K562 (cell line): ENCODE results near the gene ATP8B4. TPM values are rescaled to one million over a fixed set of nuclear protein-coding genes. Genes with fewer than 3 reads are reported as not detected.

Source experiments
- ATAC-seq: fragments of 200-7000 bp; cut with Tn5 transposase; 3 replicates; pipeline ENCODE4 v1.9.1; 2020; ENCODE audit warnings: moderate library complexity
- BruUV-seq: library from RNA; stranded (reverse); fragments of 400-500 nt; replicated peaks from 2 replicates; lab custom pipeline; 2021; lab: Mats Ljungman, UMichigan
- CTCF ChIA-PET: fragments of 300-600 bp; formaldehyde crosslinking; extraction: SDS; loops from one replicate; lab custom pipeline; 2021; ENCODE audit warnings: low intra/inter-chr PET ratio; lab: Yijun Ruan, JAX
- POLR2A ChIA-PET: fragments of 300-600, 350-650 bp; sonication (Branson Sonifier 250); formaldehyde crosslinking; extraction: SDS; loops from one replicate; lab custom pipeline; 2021; ENCODE audit warnings: antibody characterized with exemption, inconsistent platforms; lab: Yijun Ruan, JAX
- DNase-seq, 4 experiments: peaks; one replicate each; pipeline versions ENCODE4 v3.0.0 to v3.0.0-alpha.2; 2011 to 2018; ENCODE audit warnings: low spot score in 3 of 4, mixed read lengths in 3 of 4; ENCODE audit errors: extremely low read depth in 1 of 4
- FAIRE-seq: peaks from 2 replicates; lab custom pipeline; 2011; peaks lifted over from hg19 to GRCh38; lab: Jason Lieb, UNC
- H2AFZ ChIP-seq: 2 replicates; pipeline ENCODE4 v1.6.0; 2011; ENCODE audit warnings: low read depth, low read length, control low read depth, inconsistent platforms
- H3K27ac ChIP-seq: fragments of 200-600 bp; 3 replicates; pipeline ENCODE4 v1.8.0; 2011; ENCODE audit warnings: low read depth, mild to moderate bottlenecking, control low read depth, inconsistent platforms, low read length, moderate library complexity, mixed read lengths; ENCODE audit errors: extremely low read depth
- H3K27me3 ChIP-seq, 2 experiments: fragments of 300-600 bp in 1 of 2; 2 replicates in 1 of 2; 3 replicates in 1 of 2; pipeline versions ENCODE4 v1.6.0 to v1.8.0; 2011; ENCODE audit warnings: inconsistent platforms in 2 of 2, low read length in 2 of 2, mild to moderate bottlenecking in 1 of 2, mixed read lengths in 1 of 2, moderate library complexity in 1 of 2; ENCODE audit not compliant: control insufficient read depth in 2 of 2, insufficient read depth in 2 of 2
- H3K36me3 ChIP-seq: fragments of 300-600 bp; 3 replicates; pipeline ENCODE4 v1.8.0; 2011; ENCODE audit warnings: mild to moderate bottlenecking, low read length, inconsistent platforms; ENCODE audit not compliant: control insufficient read depth, insufficient read depth
- H3K4me1 ChIP-seq, 2 experiments: fragments of 200-600 bp in 1 of 2; replicated peaks in 1 of 2; 2 replicates in 1 of 2; 3 replicates in 1 of 2; pipeline versions ENCODE4 v1.5.1 to v1.8.0; 2011; ENCODE audit warnings: inconsistent platforms in 2 of 2, low read length in 2 of 2, mild to moderate bottlenecking in 1 of 2, mixed read lengths in 1 of 2, moderate library complexity in 1 of 2; ENCODE audit not compliant: control insufficient read depth in 2 of 2, insufficient read depth in 2 of 2
- H3K4me2 ChIP-seq: 2 replicates; pipeline ENCODE4 v1.6.1; 2011; ENCODE audit warnings: low read length, control low read depth, inconsistent platforms, mixed read lengths; ENCODE audit not compliant: insufficient read depth
- H3K4me3 ChIP-seq: fragments of 200-600 bp; sonication (generic), shearing (Covaris generic); 2 replicates; pipeline ENCODE4 v1.5.1; 2016; ENCODE audit warnings: control low read depth, inconsistent platforms
- H3K79me2 ChIP-seq: fragments of 200-600 bp; 3 replicates; pipeline ENCODE4 v1.8.0; 2011; ENCODE audit warnings: low read length, inconsistent platforms; ENCODE audit not compliant: control insufficient read depth, insufficient read depth
- H3K9ac ChIP-seq, 2 experiments: 2 replicates each; pipeline versions ENCODE4 v1.6.0 to v1.6.1; 2011; ENCODE audit warnings: low read depth in 2 of 2, low read length in 2 of 2, control low read depth in 1 of 2, inconsistent platforms in 1 of 2, mild to moderate bottlenecking in 1 of 2, mixed read lengths in 1 of 2; ENCODE audit not compliant: insufficient read depth in 1 of 2
- H3K9me1 ChIP-seq: one replicate; pipeline ENCODE4 v1.6.0; 2011; ENCODE audit warnings: inconsistent platforms, mild to moderate bottlenecking, low read length, moderate library complexity; ENCODE audit not compliant: control insufficient read depth, insufficient read depth
- H3K9me3 ChIP-seq: replicated peaks from 2 replicates; pipeline ENCODE4 v1.5.1; 2011; ENCODE audit warnings: low read depth, low read length, inconsistent platforms; ENCODE audit not compliant: control insufficient read depth, insufficient read depth
- H4K20me1 ChIP-seq: replicated peaks from 2 replicates; pipeline ENCODE4 v1.6.1; 2011; ENCODE audit warnings: low read length, inconsistent platforms, mixed read lengths; ENCODE audit not compliant: control insufficient read depth, insufficient read depth
- CBX3 ChIP-seq, 2 experiments: IDR thresholded peaks; 1 replicate in 1 of 2; 2 replicates in 1 of 2; pipeline ENCODE4 v1.6.1; 2012; ENCODE audit warnings: inconsistent platforms in 2 of 2, low read length in 2 of 2, borderline replicate concordance in 1 of 2, control low read depth in 1 of 2
- CTBP1 ChIP-seq: fragments of 450-650 bp; IDR thresholded peaks from 2 replicates; pipeline ENCODE4 v1.6.1; 2016; ENCODE audit warnings: borderline replicate concordance
- GABPB1 ChIP-seq: sonication (generic); formaldehyde crosslinking; IDR thresholded peaks from 2 replicates; pipeline ENCODE4 v1.8.0; 2022; ENCODE audit warnings: mild to moderate bottlenecking, missing genetic modification reagents
- GMEB1 ChIP-seq: fragments of 250-450 bp; sonication (Bioruptor Pico); IDR thresholded peaks from 2 replicates; pipeline ENCODE4 v1.4.0; 2020; ENCODE audit warnings: mild to moderate bottlenecking
- GTF2B ChIP-seq: IDR thresholded peaks from 2 replicates; pipeline ENCODE4 v1.6.1; 2011; ENCODE audit not compliant: insufficient read length; ENCODE audit errors: extremely low read depth
- HMGN3 ChIP-seq: IDR thresholded peaks from 2 replicates; pipeline ENCODE4 v1.6.1; 2011; ENCODE audit warnings: borderline replicate concordance, low read depth, mild to moderate bottlenecking, mixed read lengths, low read length; ENCODE audit not compliant: insufficient read length; ENCODE audit errors: extremely low read depth
- RBM17 ChIP-seq: fragments of 200-400 bp; formaldehyde crosslinking; IDR thresholded peaks from 2 replicates; pipeline ENCODE4 v1.6.1; 2017; ENCODE audit warnings: low read depth, mild to moderate bottlenecking, low read length, borderline replicate concordance
- STAT5B ChIP-seq: fragments of 250-450 bp; sonication (Bioruptor Pico); IDR thresholded peaks from 2 replicates; pipeline ENCODE4 v1.8.0; 2021; ENCODE audit warnings: mild to moderate bottlenecking, inconsistent platforms
- TARDBP ChIP-seq: fragments of 450-650 bp; IDR thresholded peaks from 2 replicates; pipeline ENCODE4 v1.6.1; 2016
- ZC3H8 ChIP-seq: fragments of 450-650 bp; IDR thresholded peaks from 2 replicates; pipeline ENCODE4 v1.6.1; 2017
- ZNF518B ChIP-seq: fragments of 250-450 bp; sonication (Bioruptor Pico); IDR thresholded peaks from 2 replicates; pipeline ENCODE4 v1.5.0; 2021; ENCODE audit warnings: mild to moderate bottlenecking, moderate library complexity
- WGBS: fragments of 100-300 bp; shearing (Covaris generic); methylation state at CpG from one replicate; pipeline ENCODE4 v1.1.6; 2016; ENCODE audit warnings: low coverage, mixed read lengths; ENCODE audit not compliant: insufficient coverage; ENCODE audit errors: missing lambda C conversion rate; 5-methylcytosine and 5-hydroxymethylcytosine counted together
- in situ Hi-C: fragments of 300-500 bp; cut with MboI; formaldehyde crosslinking; loops from 4 replicates; pipeline ENCODE4 v1.15.0; 2018; ENCODE audit warnings: inconsistent platforms, mixed read lengths
- intact Hi-C: fragments of 100-400 bp; cut with micrococcal nuclease; formaldehyde crosslinking; loops from 2 replicates; pipeline ENCODE4 v1.14.2; 2022
- polyA plus RNA-seq, 8 experiments: library from polyadenylated mRNA; depleted of rRNA in 4 of 8; stranded (reverse) in 5 of 8; unstranded in 3 of 8; fragments of >200 nt; fragmentation: Nextera tagmentation in 2 of 8; fragmentation: Illumina TruSeq in 1 of 8; extraction: Ambion mirVana in 2 of 8; extraction: Trizol in 1 of 8; gene quantifications; 2 replicates each; pipeline versions ENCODE4 v1.2.1 to v1.2.3, GENCODE V29; 2011 to 2014; ENCODE audit warnings: inconsistent platforms in 1 of 8, missing spikeins in 1 of 8
- total RNA-seq, 7 experiments: library from RNA; depleted of rRNA in 6 of 7; stranded (reverse); fragments of >200 nt in 6 of 7; fragmentation: Illumina TruSeq in 2 of 7; extraction: Trizol in 2 of 7; gene quantifications; 2 replicates each; pipeline versions ENCODE4 v1.2.1 to v1.2.3, GENCODE V29; 2011 to 2021; ENCODE audit warnings: low replicate concordance in 1 of 7
- TF ChIP-seq, protein P1 (sequence below): IDR thresholded peaks from 2 replicates; pipeline ENCODE4 v1.6.1; 2012; ENCODE audit warnings: low read depth, low read length, improper control_type of control experiment, borderline replicate concordance
- TF ChIP-seq, protein P2 (sequence below): fragments of 250-450 bp; sonication (Bioruptor Pico); IDR thresholded peaks from 2 replicates; pipeline ENCODE4 v1.5.0; 2021; ENCODE audit warnings: mild to moderate bottlenecking, borderline replicate concordance

Gene ATP8B4
- total and polyA plus RNA-seq, 9 of the 15 experiments (the other 6 are each of a cell fraction or from before 2014, with no cell fraction given) = 0.14 to 2.5 (median 0.44) TPM

GRCh38 chr15:49923671-49924070, 195.4 kb downstream of the ATP8B4 start:
- WGBS = 3% methylated on average over 2 of the region's 2 CpGs
- no peak for DNase-seq
- in situ Hi-C loops = no loop called here
- FAIRE-seq = no peak
- intact Hi-C loops = no loop called here
- no peak overlapping the region for H3K27ac ChIP-seq
- no peak overlapping the region for H3K4me2 ChIP-seq
- no peak for ATAC-seq
- H4K20me1 ChIP-seq = no peaks in the 10 kb centered on the region
- H3K36me3 ChIP-seq = no peaks in the 10 kb centered on the region
- CTCF ChIA-PET = no interaction called here
- H3K4me3 ChIP-seq = no peak overlapping the region
- POLR2A ChIA-PET = no interaction called here
- H3K9me3 ChIP-seq = no peaks in the 10 kb centered on the region
- no peaks in the 10 kb centered on the region for H3K79me2 ChIP-seq
- H2AFZ ChIP-seq = no peak overlapping the region
- BruUV-seq = no TSS peak
- no peaks in the 10 kb centered on the region for H3K9me1 ChIP-seq
- no peak overlapping the region for H3K9ac ChIP-seq
- H3K27me3 ChIP-seq = no peaks in the 10 kb centered on the region; a peak in 1 of 5 replicates
- H3K4me1 ChIP-seq = no peaks in the 10 kb centered on the region
- TF ChIP-seq ZNF518B (CRISPR knock-in tag) (no peak), HMGN3 (no peak), STAT5B (CRISPR knock-in tag) (no peak), CBX3 (IDR thresholded peaks at IDR 0.05; ENCODE audit: borderline replicate concordance in 1 of 2, low read length in 2 of 2) (no peak), TARDBP (no peak), ZC3H8 (no peak), CTBP1 (no peak), RBM17 (no peak), GMEB1 (CRISPR knock-in tag) (no peak), GTF2B (no peak), GABPB1 (CRISPR knock-in tag) (no peak)
- TF ChIP-seq, protein P1, sequence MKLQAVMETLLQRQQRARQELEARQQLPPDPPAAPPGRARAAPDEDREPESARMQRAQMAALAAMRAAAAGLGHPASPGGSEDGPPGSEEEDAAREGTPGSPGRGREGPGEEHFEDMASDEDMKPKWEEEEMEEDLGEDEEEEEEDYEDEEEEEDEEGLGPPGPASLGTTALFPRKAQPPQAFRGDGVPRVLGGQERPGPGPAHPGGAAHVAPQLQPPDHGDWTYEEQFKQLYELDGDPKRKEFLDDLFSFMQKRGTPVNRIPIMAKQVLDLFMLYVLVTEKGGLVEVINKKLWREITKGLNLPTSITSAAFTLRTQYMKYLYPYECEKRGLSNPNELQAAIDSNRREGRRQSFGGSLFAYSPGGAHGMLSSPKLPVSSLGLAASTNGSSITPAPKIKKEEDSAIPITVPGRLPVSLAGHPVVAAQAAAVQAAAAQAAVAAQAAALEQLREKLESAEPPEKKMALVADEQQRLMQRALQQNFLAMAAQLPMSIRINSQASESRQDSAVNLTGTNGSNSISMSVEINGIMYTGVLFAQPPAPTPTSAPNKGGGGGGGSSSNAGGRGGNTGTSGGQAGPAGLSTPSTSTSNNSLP = no peak
- TF ChIP-seq, protein P2, sequence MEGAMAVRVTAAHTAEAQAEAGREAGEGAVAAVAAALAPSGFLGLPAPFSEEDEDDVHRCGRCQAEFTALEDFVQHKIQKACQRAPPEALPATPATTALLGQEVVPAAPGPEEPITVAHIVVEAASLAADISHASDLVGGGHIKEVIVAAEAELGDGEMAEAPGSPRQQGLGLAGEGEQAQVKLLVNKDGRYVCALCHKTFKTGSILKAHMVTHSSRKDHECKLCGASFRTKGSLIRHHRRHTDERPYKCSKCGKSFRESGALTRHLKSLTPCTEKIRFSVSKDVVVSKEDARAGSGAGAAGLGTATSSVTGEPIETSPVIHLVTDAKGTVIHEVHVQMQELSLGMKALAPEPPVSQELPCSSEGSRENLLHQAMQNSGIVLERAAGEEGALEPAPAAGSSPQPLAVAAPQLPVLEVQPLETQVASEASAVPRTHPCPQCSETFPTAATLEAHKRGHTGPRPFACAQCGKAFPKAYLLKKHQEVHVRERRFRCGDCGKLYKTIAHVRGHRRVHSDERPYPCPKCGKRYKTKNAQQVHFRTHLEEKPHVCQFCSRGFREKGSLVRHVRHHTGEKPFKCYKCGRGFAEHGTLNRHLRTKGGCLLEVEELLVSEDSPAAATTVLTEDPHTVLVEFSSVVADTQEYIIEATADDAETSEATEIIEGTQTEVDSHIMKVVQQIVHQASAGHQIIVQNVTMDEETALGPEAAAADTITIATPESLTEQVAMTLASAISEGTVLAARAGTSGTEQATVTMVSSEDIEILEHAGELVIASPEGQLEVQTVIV (CRISPR knock-in tag) = no peak
